ENCODE data around the gene PLA2G4E. TPM values are rescaled to one million over a fixed set of nuclear protein-coding genes. Genes with fewer than 3 reads are reported as not detected.

PLA2G4E gene
- total RNA-seq, 1 donor = not detected

DNA sequence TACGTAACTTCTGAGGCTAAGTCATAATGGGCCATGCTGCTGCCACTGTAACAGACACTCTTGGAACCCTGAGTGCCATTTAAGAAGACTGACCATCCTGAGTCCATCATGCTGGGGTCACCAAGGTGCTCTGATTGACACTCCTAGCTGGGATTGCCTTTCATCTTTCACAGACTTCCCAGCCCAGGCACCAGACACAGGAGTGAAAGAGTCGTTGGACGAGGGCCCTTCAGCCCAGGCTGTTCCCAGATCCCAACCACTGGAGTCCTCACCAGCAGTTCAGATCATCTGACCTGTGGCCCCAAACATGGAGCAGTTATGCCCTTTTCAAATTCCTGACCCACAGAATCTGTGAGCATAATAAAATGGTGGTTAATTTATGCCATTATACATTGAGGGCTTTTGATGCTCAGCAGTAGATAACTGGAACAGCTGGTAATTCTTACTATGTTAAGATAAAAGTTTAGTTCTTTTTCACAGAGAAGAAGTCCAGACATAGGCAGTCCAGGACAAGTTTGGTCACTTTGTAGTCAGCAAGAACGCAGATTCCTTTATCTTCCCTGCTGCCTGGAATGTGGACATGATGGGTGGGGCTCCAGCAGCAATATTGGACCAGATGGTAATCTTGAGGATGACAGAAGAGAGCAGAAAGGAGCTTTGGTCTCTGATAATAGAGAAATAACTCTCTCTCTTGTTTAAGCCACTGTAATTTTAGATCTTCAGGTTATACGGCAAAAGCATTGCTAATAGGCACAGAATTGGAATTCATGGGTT is 41.2 kb downstream of the PLA2G4E start:
- peak; percentile 28 for DNase-seq (ENCODE audit: low read depth)
- TF ChIP-seq CTCF (IDR thresholded peaks at IDR 0.05; ENCODE audit: insufficient read depth, low read depth, low read length) = no peak
- no peak overlapping the region for H3K4me3 ChIP-seq (ENCODE audit: low read depth, low read length)

DNA sequence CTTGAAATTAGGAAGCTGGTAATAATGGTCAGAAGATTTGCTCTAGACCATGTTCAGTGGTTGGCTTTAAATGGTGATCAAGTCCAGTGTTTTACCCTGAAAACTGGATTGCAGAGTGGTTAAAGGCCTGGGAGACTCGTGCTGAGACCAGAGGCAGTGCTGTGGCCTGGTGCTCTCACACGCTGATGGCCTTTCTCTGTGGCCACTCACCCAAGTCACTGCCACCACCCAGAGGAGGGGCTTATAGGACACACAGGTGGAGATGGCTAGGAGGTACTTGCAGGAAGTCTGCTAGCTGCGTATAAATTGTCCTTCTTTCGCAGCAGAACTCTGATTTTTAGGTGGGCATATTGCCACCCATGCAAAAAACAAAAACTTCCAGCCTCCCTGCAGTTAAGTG is 42.3 kb downstream of the PLA2G4E start:
- no peak for TF ChIP-seq CTCF (IDR thresholded peaks at IDR 0.05; ENCODE audit: insufficient read depth, low read depth, low read length)
- H3K4me3 ChIP-seq (ENCODE audit: low read depth, low read length) = no peak overlapping the region
- no peak for DNase-seq (ENCODE audit: low read depth)

DNA sequence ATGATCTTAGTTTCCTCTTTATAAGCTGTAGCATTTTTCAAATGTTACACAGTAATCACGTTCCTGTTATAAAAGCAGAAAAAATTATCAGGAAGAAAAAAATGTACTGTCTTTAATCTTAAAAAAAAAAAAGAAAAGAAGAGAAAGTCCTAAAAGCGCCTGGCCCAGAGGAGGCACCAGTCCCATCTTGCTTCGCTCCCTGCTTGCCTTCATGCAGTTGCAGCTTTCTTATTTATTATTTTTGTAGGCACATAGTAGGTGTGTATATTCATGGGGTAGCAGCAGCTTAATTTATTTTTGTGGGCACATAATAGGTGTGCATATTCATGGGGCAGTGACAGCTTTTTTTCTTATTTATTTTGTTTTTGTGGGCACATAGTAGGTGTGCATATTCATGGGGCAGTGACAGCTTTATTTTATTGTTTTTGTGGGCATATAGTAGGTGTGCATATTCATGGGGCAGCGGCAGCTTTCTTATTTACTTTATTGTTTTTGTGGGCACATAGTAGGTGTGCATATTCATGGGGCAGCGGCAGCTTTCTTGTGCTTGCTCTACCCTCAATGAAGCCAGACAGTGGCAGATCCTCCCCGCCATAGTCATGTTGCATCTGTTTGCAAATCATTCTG is 43.0 kb downstream of the PLA2G4E start:
- TF ChIP-seq CTCF (IDR thresholded peaks at IDR 0.05; ENCODE audit: insufficient read depth, low read depth, low read length) = no peak
- no peak overlapping the region for H3K4me3 ChIP-seq (ENCODE audit: low read depth, low read length)
- DNase-seq (ENCODE audit: low read depth) = no peak

DNA sequence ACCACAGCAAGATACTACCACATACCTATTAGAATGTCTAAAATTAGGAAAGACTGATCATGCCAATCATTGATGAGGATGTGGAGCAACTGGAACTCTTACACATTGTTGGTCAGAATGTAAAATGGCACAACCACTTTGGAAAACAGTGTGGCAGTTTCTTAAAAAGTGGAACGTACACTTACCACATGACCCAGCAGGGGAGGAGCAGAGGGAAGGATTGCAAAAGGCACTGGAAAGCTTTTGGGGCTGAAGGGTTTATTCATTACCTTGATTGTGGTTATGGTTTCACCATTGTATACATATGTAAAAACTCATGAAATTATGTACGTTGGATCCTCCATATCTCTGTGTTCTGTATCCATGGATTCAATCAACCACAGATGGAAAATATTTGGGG is 45.2 kb downstream of the PLA2G4E start:
- H3K4me3 ChIP-seq (ENCODE audit: low read depth, low read length) = no peak overlapping the region
- DNase-seq (ENCODE audit: low read depth) = peak; percentile 52
- TF ChIP-seq CTCF (IDR thresholded peaks at IDR 0.05; ENCODE audit: insufficient read depth, low read depth, low read length) = no peak

- no peak overlapping the region for H3K4me3 ChIP-seq (ENCODE audit: low read depth, low read length)
- no peak for TF ChIP-seq CTCF (IDR thresholded peaks at IDR 0.05; ENCODE audit: insufficient read depth, low read depth, low read length)
- no peak for DNase-seq (ENCODE audit: low read depth)
Observed at GRCh38 chr15:41974041-41974440, 46.8 kb downstream of the PLA2G4E start.

- H3K4me3 ChIP-seq (ENCODE audit: low read depth, low read length) = peak within 1 kb of the TSS; percentile 90
- DNase-seq (ENCODE audit: low read depth) = peak; percentile 100
- peak; percentile 25 for TF ChIP-seq CTCF (IDR thresholded peaks at IDR 0.05; ENCODE audit: insufficient read depth, low read depth, low read length)
Observed at GRCh38 chr15:41972253-41973242, 48.3 kb downstream of the PLA2G4E start, which contains the start of gene EHD4. EHD4 (minus strand) TSS chr15:41972557; CDS start chr15:41972494, 63 bp downstream.

Measured in fibroblast of villous mesenchyme (primary cell).